HepG2 (cell line): Measurements from ENCODE around the gene FGFR3. TPM values are rescaled to one million over a fixed set of nuclear protein-coding genes. Genes with fewer than 3 reads are reported as not detected.

ENCODE experiments used
- ATAC-seq: fragments of 200-7000 bp; cut with Tn5 transposase; 3 replicates; pipeline ENCODE4 v1.9.1; 2020; ENCODE audit warnings: mild to moderate bottlenecking, moderate library complexity
- BruUV-seq: library from RNA; stranded (reverse); fragments of 400-500 nt; replicated peaks from 2 replicates; lab custom pipeline; 2021; lab: Mats Ljungman, UMichigan
- CTCF ChIA-PET: fragments of 300-600 bp; formaldehyde crosslinking; extraction: SDS; loops from one replicate; lab custom pipeline; 2021; ENCODE audit warnings: low total read pairs, inconsistent platforms, low intra/inter-chr PET ratio; lab: Yijun Ruan, JAX
- POLR2A ChIA-PET: fragments of 350-600 bp; sonication (Branson Sonifier 250); formaldehyde crosslinking; loops from one replicate; lab custom pipeline; 2020; ENCODE audit warnings: antibody characterized with exemption, inconsistent platforms; lab: Yijun Ruan, JAX
- DNase-seq: peaks from one replicate; pipeline ENCODE4 v3.0.0-alpha.2; 2015; ENCODE audit warnings: low spot score
- FAIRE-seq: peaks from 3 replicates; lab custom pipeline; 2011; peaks lifted over from hg19 to GRCh38; lab: Jason Lieb, UNC
- H2AFZ ChIP-seq: one replicate; pipeline ENCODE4 v1.6.1; 2011; ENCODE audit warnings: low read length, inconsistent platforms
- H3K27ac ChIP-seq: fragments of 300-600 bp; 3 replicates; pipeline ENCODE4 v1.8.0; 2011; ENCODE audit warnings: mixed run types, mild to moderate bottlenecking, mixed read lengths, low read length, inconsistent platforms; ENCODE audit not compliant: insufficient read depth; ENCODE audit errors: extremely low read length
- H3K27me3 ChIP-seq, 2 experiments: fragments of 200-600 bp in 1 of 2; 2 replicates in 1 of 2; 3 replicates in 1 of 2; pipeline versions ENCODE4 v1.6.0 to v1.8.0; 2011; ENCODE audit warnings: low read length in 2 of 2, mild to moderate bottlenecking in 2 of 2, moderate library complexity in 2 of 2, inconsistent platforms in 1 of 2; ENCODE audit not compliant: insufficient read depth in 2 of 2, control insufficient read depth in 1 of 2
- H3K36me3 ChIP-seq, 2 experiments: fragments of 200-600 bp in 1 of 2; replicated peaks in 1 of 2; 2 replicates in 1 of 2; 3 replicates in 1 of 2; pipeline versions ENCODE4 v1.5.1 to v1.8.0; 2011; ENCODE audit warnings: low read length in 2 of 2, inconsistent platforms in 1 of 2; ENCODE audit not compliant: insufficient read depth in 2 of 2, control insufficient read depth in 1 of 2
- H3K4me1 ChIP-seq: 2 replicates; pipeline ENCODE4 v1.5.1; 2012; ENCODE audit warnings: low read length, inconsistent platforms; ENCODE audit not compliant: insufficient read depth
- H3K4me2 ChIP-seq: 2 replicates; pipeline ENCODE4 v1.6.0; 2011; ENCODE audit warnings: low read depth, low read length, inconsistent platforms
- H3K4me3 ChIP-seq, 3 experiments: fragments of 200-600 bp in 1 of 3; sonication (generic), shearing (Covaris generic) in 1 of 3; replicated peaks in 1 of 3; 2 replicates each; pipeline ENCODE4 v1.5.1; 2011 to 2016; ENCODE audit warnings: low read length in 3 of 3, inconsistent platforms in 2 of 3, low read depth in 2 of 3, mild to moderate bottlenecking in 2 of 3, control low read depth in 1 of 3, mixed read lengths in 1 of 3; ENCODE audit not compliant: insufficient read depth in 1 of 3
- H3K79me2 ChIP-seq: one replicate; pipeline ENCODE4 v1.6.1; 2011; ENCODE audit warnings: low read length, inconsistent platforms; ENCODE audit not compliant: insufficient read depth
- H3K9ac ChIP-seq: 2 replicates; pipeline ENCODE4 v1.6.0; 2011; ENCODE audit warnings: mild to moderate bottlenecking, low read depth, low read length, inconsistent platforms; ENCODE audit not compliant: insufficient read depth
- H3K9me3 ChIP-seq: 2 replicates; pipeline ENCODE4 v1.5.1; 2012; ENCODE audit warnings: mild to moderate bottlenecking, low read length
- H4K20me1 ChIP-seq: 2 replicates; pipeline ENCODE4 v1.6.0; 2011; ENCODE audit warnings: inconsistent platforms, mild to moderate bottlenecking, low read length, moderate library complexity; ENCODE audit not compliant: insufficient read depth
- ADNP ChIP-seq: sonication (generic); formaldehyde crosslinking; IDR thresholded peaks from 2 replicates; pipeline ENCODE4 v1.4.0; 2020; ENCODE audit warnings: missing genetic modification reagents
- AHR ChIP-seq: IDR thresholded peaks from 2 replicates; pipeline ENCODE4 v1.6.1; 2018; ENCODE audit warnings: missing genetic modification reagents, missing compliant biosample characterization
- CSRNP1 ChIP-seq: sonication (generic); formaldehyde crosslinking; IDR thresholded peaks from 2 replicates; pipeline ENCODE4 v1.8.1; 2023; ENCODE audit warnings: mild to moderate bottlenecking, missing genetic modification reagents
- ELF1 ChIP-seq: sonication (generic); formaldehyde crosslinking; IDR thresholded peaks from 2 replicates; pipeline ENCODE4 v1.4.0; 2020; ENCODE audit warnings: missing genetic modification reagents
- FIP1L1 ChIP-seq: fragments of 200-400 bp; formaldehyde crosslinking; IDR thresholded peaks from 2 replicates; pipeline ENCODE4 v1.6.1; 2018; ENCODE audit warnings: low read depth, mild to moderate bottlenecking, low read length, moderate library complexity, borderline replicate concordance; ENCODE audit not compliant: insufficient read depth
- FOSL2 ChIP-seq: sonication (generic); formaldehyde crosslinking; IDR thresholded peaks from 2 replicates; pipeline ENCODE4 v1.4.0; 2020; ENCODE audit warnings: missing genetic modification reagents
- MXD4 ChIP-seq: IDR thresholded peaks from 2 replicates; pipeline ENCODE4 v1.6.1; 2016; ENCODE audit warnings: mild to moderate bottlenecking, missing biosample characterization, missing genetic modification reagents
- NONO ChIP-seq, 2 experiments: fragments of 450-650 bp in 1 of 2; sonication (generic) in 1 of 2; formaldehyde crosslinking in 1 of 2; IDR thresholded peaks in 1 of 2; conservative IDR thresholded peaks in 1 of 2; 2 replicates each; pipeline versions ENCODE4 v1.6.1 to v1.8.0; 2017 to 2022; ENCODE audit warnings: mild to moderate bottlenecking in 1 of 2, missing genetic modification reagents in 1 of 2, moderate library complexity in 1 of 2
- POLR2AphosphoS5 ChIP-seq: IDR thresholded peaks from 2 replicates; pipeline ENCODE4 v1.6.1; 2012; ENCODE audit warnings: low read depth, low read length
- PTBP1 ChIP-seq: fragments of 200-400 bp; formaldehyde crosslinking; IDR thresholded peaks from 2 replicates; pipeline ENCODE4 v1.6.1; 2018; ENCODE audit warnings: low read length, low read depth; ENCODE audit not compliant: poor library complexity, severe bottlenecking
- RBM39 ChIP-seq: fragments of 200-400 bp; formaldehyde crosslinking; IDR thresholded peaks from one replicate; pipeline ENCODE4 v1.6.1; 2018; ENCODE audit warnings: antibody characterized with exemption, mild to moderate bottlenecking, low read depth, low read length; ENCODE audit not compliant: poor library complexity, severe bottlenecking
- REPIN1 ChIP-seq: sonication (generic); formaldehyde crosslinking; IDR thresholded peaks from 2 replicates; pipeline ENCODE4 v1.8.0; 2022; ENCODE audit warnings: missing genetic modification reagents, low read depth, mild to moderate bottlenecking, borderline replicate concordance
- RNF2 ChIP-seq: fragments of 450-650 bp; conservative IDR thresholded peaks from 2 replicates; pipeline ENCODE4 v1.6.1; 2016; ENCODE audit warnings: low read depth
- STAT5B ChIP-seq: sonication (generic); formaldehyde crosslinking; IDR thresholded peaks from 2 replicates; pipeline ENCODE4 v1.4.0; 2020; ENCODE audit warnings: missing genetic modification reagents
- TCF12 ChIP-seq, 2 experiments: fragments of 450-650 bp in 1 of 2; sonication (generic) in 1 of 2; formaldehyde crosslinking in 1 of 2; IDR thresholded peaks; 2 replicates each; pipeline versions ENCODE4 v1.6.1 to v1.8.0; 2017 to 2022; ENCODE audit warnings: antibody characterized with exemption in 1 of 2, mild to moderate bottlenecking in 1 of 2, missing genetic modification reagents in 1 of 2, moderate library complexity in 1 of 2
- TSC22D2 ChIP-seq: sonication (generic); formaldehyde crosslinking; IDR thresholded peaks from 2 replicates; pipeline ENCODE4 v1.5.1; 2020; ENCODE audit warnings: missing genetic modification reagents, mild to moderate bottlenecking, borderline replicate concordance
- ZNF136 ChIP-seq: sonication (generic); formaldehyde crosslinking; IDR thresholded peaks from 2 replicates; pipeline ENCODE4 v1.8.1; 2022; ENCODE audit warnings: low read depth, mild to moderate bottlenecking, moderate library complexity, missing genetic modification reagents
- ZNF557 ChIP-seq: sonication (generic); formaldehyde crosslinking; IDR thresholded peaks from 2 replicates; pipeline ENCODE4 v1.4.0; 2020; ENCODE audit warnings: missing genetic modification reagents
- ZNF576 ChIP-seq: sonication (generic); formaldehyde crosslinking; IDR thresholded peaks from 2 replicates; pipeline ENCODE4 v1.4.0; 2020; ENCODE audit warnings: mild to moderate bottlenecking, missing genetic modification reagents
- ZNF615 ChIP-seq: sonication (generic); formaldehyde crosslinking; IDR thresholded peaks from 2 replicates; pipeline ENCODE4 v1.5.0; 2020; ENCODE audit warnings: mild to moderate bottlenecking, missing genetic modification reagents, borderline replicate concordance
- ZNF713 ChIP-seq: sonication (generic); formaldehyde crosslinking; IDR thresholded peaks from 2 replicates; pipeline ENCODE4 v1.4.0; 2020; ENCODE audit warnings: mild to moderate bottlenecking, missing genetic modification reagents
- ZNF775 ChIP-seq: sonication (generic); formaldehyde crosslinking; IDR thresholded peaks from 2 replicates; pipeline ENCODE4 v1.4.0; 2020; ENCODE audit warnings: missing genetic modification reagents, mild to moderate bottlenecking, moderate library complexity, borderline replicate concordance
- WGBS: methylation state at CpG from one replicate; pipeline ENCODE4 v1.1.6; 2017; ENCODE audit warnings: low lambda C conversion rate; 5-methylcytosine and 5-hydroxymethylcytosine counted together
- in situ Hi-C: cut with HindIII; loops from 2 replicates; pipeline ENCODE4 v1.10.0; 2017; ENCODE audit warnings: low pct_unique_long_range_greater_than_20kb; ENCODE audit not compliant: extremely low pct_ligation_motif_present
- intact Hi-C: fragments of 100-400 bp; cut with micrococcal nuclease; formaldehyde crosslinking; loops from one replicate; pipeline ENCODE4 v1.10.0; 2022; ENCODE audit not compliant: unreplicated experiment
- polyA plus RNA-seq, 8 experiments: library from polyadenylated mRNA; depleted of rRNA in 3 of 8; stranded (reverse) in 7 of 8; unstranded in 1 of 8; fragments of >200 nt; fragmentation: Illumina TruSeq in 4 of 8; extraction: Trizol in 4 of 8; gene quantifications; 2 replicates each; pipeline versions ENCODE4 v1.2.1 to v1.2.3, GENCODE V29; 2011 to 2016; ENCODE audit warnings: low read depth in 4 of 8, missing spikeins in 1 of 8, mixed read lengths in 1 of 8; ENCODE audit not compliant: insufficient read depth in 1 of 8
- total RNA-seq, 5 experiments: library from RNA; depleted of rRNA; stranded (reverse); fragments of >200 nt; fragmentation: Illumina TruSeq; extraction: Trizol; gene quantifications; 2 replicates each; pipeline ENCODE4 v1.2.3, GENCODE V29; 2016; ENCODE audit warnings: low read depth in 1 of 5

Gene FGFR3
- total and polyA plus RNA-seq, 2 of the 13 experiments (the other 11 are each of a cell fraction or from before 2014, with no cell fraction given), result 103 to 109 TPM

- no TSS peak for BruUV-seq
- ChIA-PET POLR2A (interaction anchor here (1.0 to 34.3 kb wide), 5 partner anchors 5 to 64 kb away, joined by 4 to 1258 read pairs (median 17); partner anchors contain the start of genes FGFR3 and SLBP), CTCF (no interaction called here)
- Histone ChIP-seq H3K36me3 (no peaks in the 10 kb centered on the region), H3K9ac (peak overlapping the region; percentile 73), H3K4me1 (peaks cover 99% of the 10 kb centered on the region), H4K20me1 (no peaks in the 10 kb centered on the region), H3K9me3 (no peaks in the 10 kb centered on the region), H3K79me2 (peaks cover 7% of the 10 kb centered on the region), H3K27me3 (no peaks in the 10 kb centered on the region), H2AFZ (no peak overlapping the region), H3K4me3 (peak overlapping the region; percentile 36 to 67 (median 44); a peak in 5 of 6 replicates), H3K27ac (peak overlapping the region; percentile 86), H3K4me2 (peak overlapping the region; percentile 87)
- peak; percentile 46 for DNase-seq
- in situ Hi-C loops (no loop called here), intact Hi-C loops (loop anchor here (2.0 to 5.0 kb wide), 2 partner anchors 19 to 36 kb away; no protein-coding TSS in a partner anchor)
- ATAC-seq, result peak; percentile 21
- FAIRE-seq, result no peak
- WGBS, result 9% methylated on average over 14 of the region's 23 CpGs
- TF ChIP-seq RNF2, result no peak
- no peak for TF ChIP-seq CSRNP1 (CRISPR knock-in tag)
- TF ChIP-seq REPIN1 (CRISPR knock-in tag), result 0 out of 2 replicates have a peak, but pooled peaks have one; percentile 29
- TF ChIP-seq ZNF136 (CRISPR knock-in tag), result 0 out of 2 replicates have a peak, but pooled peaks have one; percentile 2
- peak; percentile 26 for TF ChIP-seq RBM39
- TF ChIP-seq ZNF713, result 0 out of 2 replicates have a peak, but pooled peaks have one; percentile 33
- 0 out of 2 replicates have a peak, but pooled peaks have one; percentile 46 for TF ChIP-seq ADNP (CRISPR knock-in tag)
- no peak for TF ChIP-seq FOSL2 (CRISPR knock-in tag)
- no peak for TF ChIP-seq MXD4 (CRISPR knock-in tag)
- no peak for TF ChIP-seq TSC22D2 (CRISPR knock-in tag)
- peak; percentile 40; the same call in 1 of the 2 replicates for TF ChIP-seq POLR2AphosphoS5
- TF ChIP-seq TCF12 (IDR thresholded peaks at IDR 0.05), result no peak
- TF ChIP-seq TCF12 (CRISPR knock-in tag; IDR thresholded peaks at IDR 0.05), result 0 out of 2 replicates have a peak, but pooled peaks have one; percentile 6
- 0 out of 2 replicates have a peak, but pooled peaks have one; percentile 12 for TF ChIP-seq FIP1L1
- TF ChIP-seq ZNF576, result 0 out of 2 replicates have a peak, but pooled peaks have one; percentile 45
- TF ChIP-seq ELF1 (CRISPR knock-in tag), result peak; percentile 46
- no peak for TF ChIP-seq ZNF615
- TF ChIP-seq ZNF775, result no peak
- no peak for TF ChIP-seq PTBP1
- TF ChIP-seq NONO (IDR thresholded peaks at IDR 0.05), result no peak
- no peak for TF ChIP-seq NONO (CRISPR knock-in tag; conservative IDR thresholded peaks at IDR 0.05)
- TF ChIP-seq AHR (CRISPR knock-in tag), result peak; percentile 59; the same call in 1 of the 2 replicates
- 0 out of 2 replicates have a peak, but pooled peaks have one; percentile 10 for TF ChIP-seq STAT5B (CRISPR knock-in tag)
- 0 out of 2 replicates have a peak, but pooled peaks have one; percentile 26 for TF ChIP-seq ZNF557 (CRISPR knock-in tag)
Measured at GRCh38 chr4:1775731-1776500, 17.2 kb upstream of the FGFR3 start.
